Muscle of arm (tissue), 14 donors: ENCODE measurements around the gene OR10R2. TPM values are rescaled to one million over a fixed set of nuclear protein-coding genes. Genes with fewer than 3 reads are reported as not detected.
"Not testable (repeated sequence)": the region's sequence is repeated elsewhere in the genome, so short reads cannot be mapped to it uniquely, and the experiment has no call there.

Experiments
- DNase-seq: peaks from one replicate; pipeline ENCODE4 v3.0.0-alpha.2; 2013
- long read RNA-seq, 11 donors: transcript quantifications; one replicate each; lab custom pipeline, GENCODE V29; 2026
- polyA plus RNA-seq, 12 donors: library from polyadenylated mRNA; unstranded; fragments of 120-200 nt; gene quantifications; one replicate each; pipeline ENCODE4 v1.2.1, GENCODE V29; 2013; ENCODE audit not compliant: insufficient read length in 12 of 12

Gene OR10R2, protein sequence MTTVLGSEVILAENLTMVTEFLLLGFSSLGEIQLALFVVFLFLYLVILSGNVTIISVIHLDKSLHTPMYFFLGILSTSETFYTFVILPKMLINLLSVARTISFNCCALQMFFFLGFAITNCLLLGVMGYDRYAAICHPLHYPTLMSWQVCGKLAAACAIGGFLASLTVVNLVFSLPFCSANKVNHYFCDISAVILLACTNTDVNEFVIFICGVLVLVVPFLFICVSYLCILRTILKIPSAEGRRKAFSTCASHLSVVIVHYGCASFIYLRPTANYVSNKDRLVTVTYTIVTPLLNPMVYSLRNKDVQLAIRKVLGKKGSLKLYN
- polyA plus RNA-seq: not detected
- long read RNA-seq, donor 1: 0 reads
- long read RNA-seq, donor 2, partial matches to known transcripts: 0 of 1 reads
- long read RNA-seq, donor 2, other reads (novel, unspliced or antisense): 0 of 1 reads
- long read RNA-seq, donor 3: 0 reads
- long read RNA-seq, donor 4: 0 reads
- long read RNA-seq, donor 5: 0 reads
- long read RNA-seq, donor 6: 0 reads
- long read RNA-seq, donor 7: 0 reads
- long read RNA-seq, donor 8: 0 reads
- long read RNA-seq, donor 9: 0 reads
- long read RNA-seq, donor 10: 0 reads
- long read RNA-seq, donor 11: 0 reads

DNA sequence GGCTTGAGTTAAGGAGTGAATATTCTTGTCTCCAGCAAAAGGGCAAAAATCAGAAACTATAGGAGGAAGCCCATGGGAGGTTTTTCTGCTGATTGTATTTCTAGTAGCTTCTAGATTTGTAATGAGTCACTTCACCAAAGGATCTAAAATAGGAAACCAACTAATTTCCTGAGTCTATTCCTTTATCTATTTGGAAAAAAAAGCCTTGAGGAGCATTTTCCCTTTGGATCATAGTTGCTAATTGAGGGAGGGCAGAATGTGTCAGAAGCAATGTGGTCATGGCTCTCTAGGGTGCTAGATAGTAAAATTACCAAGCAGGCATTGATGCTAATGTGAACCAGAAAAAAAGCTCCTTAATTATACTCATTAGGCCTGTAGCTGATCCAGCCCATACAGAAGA, at the start of gene OR10R2:
Gene OR10R2 (plus strand): TSS at position 301 of the 400 bp plus-strand sequence. CDS start 106 bp downstream, outside the sequence.
- DNase-seq: no peak

DNA sequence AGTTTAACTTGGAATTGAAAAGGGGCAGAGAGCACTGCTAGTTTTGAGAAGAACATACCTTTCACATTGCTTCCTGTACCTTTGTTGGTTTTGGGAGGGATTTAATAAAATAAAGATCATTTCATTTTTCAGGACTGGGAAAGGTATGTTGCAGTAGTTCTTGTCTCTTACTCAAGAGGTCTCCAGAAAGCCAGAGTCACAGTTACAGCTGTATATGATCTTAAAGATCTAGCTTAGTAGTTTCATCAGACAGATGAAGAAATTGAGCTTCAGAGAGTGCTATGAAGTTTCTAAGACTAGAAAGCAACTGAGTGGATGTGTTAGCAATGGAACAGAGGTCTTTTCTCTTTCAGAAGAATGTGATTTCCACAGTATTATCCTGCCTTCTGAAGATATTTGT, 47.0 kb upstream of the OR10R2 start:
- no peak for DNase-seq

DNA sequence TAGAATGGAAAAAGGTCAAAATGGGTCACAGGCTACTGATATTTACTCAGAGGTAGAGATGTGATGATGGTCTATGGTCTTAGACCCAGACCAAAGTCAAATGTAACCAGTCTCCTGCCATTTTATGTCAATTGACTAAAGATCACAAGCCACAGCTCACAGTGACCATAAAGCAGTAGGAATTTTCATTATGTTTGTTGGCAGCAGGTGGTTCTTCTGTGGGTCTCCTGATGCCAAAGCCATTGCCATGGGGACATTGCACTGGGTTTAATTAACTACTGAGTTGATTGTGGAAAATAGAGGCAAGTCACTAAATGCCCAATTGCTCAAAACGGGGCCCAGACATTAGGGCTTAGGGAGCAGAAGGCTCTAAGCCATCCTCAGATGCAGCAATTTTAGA, 45.9 kb upstream of the OR10R2 start, which contains the start of gene OR10K2:
Gene OR10K2 (minus strand): TSS at position 101 of the 400 bp plus-strand sequence. CDS start 5,371 bp downstream, outside the sequence.
- no peak for DNase-seq

DNA sequence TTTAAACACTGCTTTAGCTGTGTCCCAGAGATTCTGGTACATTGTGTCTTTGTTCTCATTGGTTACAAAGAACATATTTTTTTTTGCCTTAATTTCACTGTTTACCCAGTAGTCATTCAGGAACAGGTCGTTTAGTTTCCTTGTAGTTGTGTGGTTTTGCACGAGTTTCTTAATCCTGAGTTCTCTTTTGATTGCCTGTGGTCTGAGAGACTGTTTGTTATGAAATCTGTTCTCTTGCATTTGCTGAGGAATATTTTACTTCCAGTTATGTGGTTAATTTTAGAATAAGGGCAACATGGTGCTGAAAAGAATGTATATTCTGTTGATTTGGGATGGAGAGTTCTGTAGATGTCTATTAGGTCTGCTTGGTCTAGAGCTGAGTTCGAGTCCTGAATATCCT, 41.9 kb upstream of the OR10R2 start:
- not testable (repeated sequence) for DNase-seq

DNA sequence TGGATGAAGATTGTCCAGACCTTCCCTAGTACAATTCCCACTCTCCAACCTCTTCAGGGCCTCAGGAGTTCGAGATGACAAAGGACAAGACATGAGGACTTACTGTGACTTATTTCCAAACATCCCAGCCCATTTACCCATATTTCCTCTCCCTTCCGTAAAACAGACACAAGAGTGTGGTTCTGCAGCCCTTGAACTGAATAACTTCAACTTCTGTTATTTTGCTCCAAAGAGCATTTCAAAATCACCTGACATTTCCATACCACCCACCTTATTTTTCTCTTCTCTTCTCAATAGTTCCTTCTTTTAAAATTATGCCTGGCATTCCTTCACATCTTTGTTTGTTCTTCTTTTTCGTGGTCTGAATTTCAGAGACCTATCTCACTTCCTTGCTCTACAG, 37.3 kb upstream of the OR10R2 start:
- DNase-seq: no peak

DNA sequence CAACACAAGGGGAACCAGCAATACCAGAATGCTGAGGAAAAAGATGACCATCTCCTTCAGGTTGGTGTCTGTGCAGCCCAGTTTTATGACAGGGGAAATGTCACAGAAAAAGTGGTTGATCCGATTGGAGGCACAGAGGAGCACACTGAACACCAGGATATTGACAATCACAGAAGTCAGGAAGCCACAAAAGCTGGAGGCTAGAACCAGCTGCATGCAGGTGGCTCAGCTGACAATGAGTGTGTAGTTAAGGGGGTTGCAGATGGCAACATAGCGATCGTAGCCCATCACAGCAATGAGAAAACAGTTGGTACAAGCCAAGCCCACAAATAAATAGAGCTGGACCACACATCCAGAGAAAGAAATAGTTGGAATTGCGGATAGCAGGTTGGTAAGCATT, 26.6 kb upstream of the OR10R2 start:
- no peak for DNase-seq

DNA sequence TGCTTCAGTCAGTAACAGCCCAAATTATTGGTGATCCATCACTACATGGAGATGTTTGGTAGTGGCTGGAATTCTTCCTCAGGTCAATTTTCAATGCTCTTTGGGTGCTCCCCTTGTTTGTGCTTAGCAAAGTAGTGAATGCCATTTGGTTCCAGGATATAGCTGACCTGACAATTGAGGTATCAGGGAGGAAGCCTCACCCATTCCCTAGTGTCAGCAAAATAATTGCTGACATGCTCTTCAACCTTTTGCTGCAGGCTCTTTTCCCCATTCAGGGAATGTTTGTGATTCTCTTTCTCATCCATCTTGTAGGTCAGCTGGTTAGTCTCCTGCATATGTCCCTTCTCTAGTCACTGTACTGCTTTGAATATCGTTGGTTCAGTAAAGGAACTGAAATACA, 17.5 kb upstream of the OR10R2 start:
- DNase-seq: no peak

DNA sequence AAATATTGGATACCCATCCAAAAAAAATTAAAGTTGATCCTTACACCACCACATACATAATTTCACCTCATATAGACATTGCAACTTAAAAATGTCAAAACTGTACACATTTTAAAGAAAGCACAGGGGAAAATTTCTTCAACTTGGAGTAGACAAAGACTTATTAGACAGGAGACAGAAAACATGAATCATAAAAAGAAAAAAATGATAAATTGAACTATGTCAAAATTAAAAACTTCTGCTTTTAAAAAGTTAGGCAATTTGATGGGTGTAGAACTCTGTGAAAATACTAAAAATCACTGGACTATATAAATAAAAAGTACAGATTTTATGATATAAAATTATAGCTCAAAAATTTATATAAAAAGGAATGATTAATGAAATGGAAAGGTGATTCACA, 14.8 kb upstream of the OR10R2 start:
- no peak for DNase-seq

DNA sequence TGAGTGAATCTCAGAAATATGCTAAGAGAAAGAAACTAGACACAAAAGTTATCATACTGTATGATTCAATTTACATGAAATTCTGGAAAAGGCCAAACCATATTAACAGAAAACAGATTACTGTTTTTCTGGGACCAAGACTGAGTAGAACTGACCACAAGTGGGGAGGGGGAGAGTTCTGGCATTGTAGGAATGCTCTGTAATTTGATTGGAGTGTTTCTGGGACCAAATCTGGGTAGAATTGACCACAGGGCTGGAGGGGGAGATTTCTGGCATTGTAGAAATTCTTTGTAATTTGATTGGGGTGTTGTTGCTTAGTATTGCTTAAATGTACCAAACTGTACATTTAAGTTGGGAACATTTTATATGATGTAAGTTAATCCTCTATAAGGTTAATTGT, 13.8 kb upstream of the OR10R2 start:
- no peak for DNase-seq

DNA sequence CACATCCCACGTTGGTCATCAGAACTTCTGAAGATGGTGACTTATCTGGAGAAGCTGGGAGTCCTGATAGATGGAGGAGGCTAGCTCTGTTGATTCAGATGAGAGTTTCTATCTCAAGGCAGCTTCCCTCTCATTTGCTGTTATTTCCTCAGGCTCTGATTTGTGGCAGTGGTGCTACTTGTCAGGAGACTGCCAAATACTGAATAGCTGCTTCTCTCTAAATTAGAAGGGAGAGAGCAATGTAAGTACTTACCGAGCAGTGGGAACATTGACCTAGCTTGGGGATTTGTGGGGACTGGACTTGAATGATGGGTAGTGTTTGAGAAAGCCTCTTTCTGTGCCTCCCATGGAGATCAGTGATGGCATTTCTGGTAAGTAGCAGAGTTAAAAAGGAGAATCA, 10.5 kb upstream of the OR10R2 start, which contains the start of gene OR10K1:
Gene OR10K1 (plus strand): TSS at position 301 of the 400 bp plus-strand sequence. CDS start 3,728 bp downstream, outside the sequence.
- no peak for DNase-seq

DNA sequence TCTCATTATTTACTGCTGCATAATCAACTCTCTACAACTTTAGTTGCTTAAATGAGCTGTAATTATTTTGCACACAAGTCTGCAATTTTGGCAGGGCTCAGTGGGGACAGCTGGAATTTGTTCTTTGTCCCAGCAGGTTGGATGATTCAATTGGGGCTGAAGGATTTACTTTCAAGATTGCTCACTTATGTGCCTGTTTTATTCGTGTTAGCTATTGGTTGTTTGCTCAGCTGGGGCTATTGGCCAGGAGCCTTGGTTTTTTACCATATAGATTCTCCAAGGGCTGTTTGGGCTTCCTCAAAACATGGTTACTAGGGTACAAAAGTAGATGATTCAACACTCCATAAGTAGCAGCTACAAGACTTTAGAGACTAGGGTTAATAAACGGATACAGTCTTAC, 13.4 kb downstream of the OR10R2 start:
- no peak for DNase-seq

DNA sequence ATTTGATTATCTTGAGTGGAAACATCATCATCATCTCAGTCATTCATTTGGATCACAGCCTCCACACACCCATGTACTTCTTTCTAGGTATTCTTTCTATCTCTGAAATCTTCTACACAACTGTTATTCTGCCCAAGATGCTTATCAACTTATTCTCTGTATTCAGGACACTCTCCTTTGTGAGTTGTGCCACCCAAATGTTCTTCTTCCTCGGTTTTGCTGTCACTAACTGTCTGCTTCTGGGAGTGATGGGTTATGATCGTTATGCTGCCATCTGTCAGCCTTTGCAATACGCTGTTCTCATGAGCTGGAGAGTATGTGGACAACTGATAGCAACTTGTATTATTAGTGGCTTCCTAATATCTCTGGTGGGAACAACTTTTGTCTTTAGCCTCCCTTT, 19.3 kb downstream of the OR10R2 start:
- DNase-seq: no peak

DNA sequence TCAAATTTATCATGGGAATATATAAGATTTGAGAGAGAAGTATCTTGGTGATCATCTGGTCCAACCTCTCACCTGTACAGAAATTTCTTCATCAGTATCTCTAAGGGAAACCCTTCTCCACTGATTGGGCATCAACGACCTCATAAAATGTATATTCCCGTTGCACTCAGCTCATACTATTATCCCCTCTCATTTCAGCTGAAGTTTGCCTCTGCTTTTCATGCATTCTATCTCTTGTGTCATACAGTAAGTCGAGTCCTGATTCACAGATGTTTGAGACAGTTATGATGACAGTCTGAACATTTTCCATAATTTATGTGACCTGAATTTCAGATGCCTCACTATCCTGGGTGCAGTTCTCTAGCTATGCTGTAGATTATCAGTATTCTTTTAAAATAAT, 21.0 kb downstream of the OR10R2 start:
- DNase-seq: no peak

DNA sequence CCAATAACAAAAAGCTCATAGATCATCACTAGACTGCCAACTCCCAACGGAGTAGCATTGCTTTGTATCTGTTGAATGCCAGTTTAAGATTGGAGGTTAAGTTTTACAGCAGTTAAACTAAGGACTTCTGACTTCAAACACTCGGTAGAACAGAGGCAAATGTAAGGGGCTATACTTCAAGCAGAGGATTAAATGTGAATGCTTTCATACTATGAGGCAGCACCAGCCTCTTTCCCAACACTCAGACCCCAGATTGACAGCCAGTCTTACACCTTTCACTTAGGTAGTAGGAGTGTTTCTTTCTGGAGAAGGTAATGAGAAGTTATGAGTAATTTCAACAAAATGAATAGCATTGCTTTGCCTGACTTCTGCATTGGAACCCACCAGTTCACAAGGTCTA, 22.8 kb downstream of the OR10R2 start:
- no peak for DNase-seq

DNA sequence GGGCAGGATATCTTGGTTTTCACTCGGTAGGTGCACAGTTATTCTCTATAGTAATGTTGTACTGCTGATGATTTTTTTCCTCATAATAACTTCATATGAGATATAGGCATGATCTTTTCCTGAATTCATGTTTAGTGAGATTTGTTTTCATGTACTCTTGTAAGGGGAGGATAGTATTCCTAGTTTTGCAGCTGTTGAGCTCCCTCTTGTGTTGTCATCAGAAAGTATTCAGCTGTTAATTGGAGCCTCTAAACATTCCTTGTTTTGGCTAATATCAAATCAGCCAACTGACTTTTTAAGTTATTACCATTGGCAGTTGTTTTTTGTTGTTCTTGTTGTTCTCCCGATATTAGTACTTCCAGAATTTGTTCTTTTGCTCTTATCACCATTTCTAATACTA, 24.4 kb downstream of the OR10R2 start:
- DNase-seq: no peak

DNA sequence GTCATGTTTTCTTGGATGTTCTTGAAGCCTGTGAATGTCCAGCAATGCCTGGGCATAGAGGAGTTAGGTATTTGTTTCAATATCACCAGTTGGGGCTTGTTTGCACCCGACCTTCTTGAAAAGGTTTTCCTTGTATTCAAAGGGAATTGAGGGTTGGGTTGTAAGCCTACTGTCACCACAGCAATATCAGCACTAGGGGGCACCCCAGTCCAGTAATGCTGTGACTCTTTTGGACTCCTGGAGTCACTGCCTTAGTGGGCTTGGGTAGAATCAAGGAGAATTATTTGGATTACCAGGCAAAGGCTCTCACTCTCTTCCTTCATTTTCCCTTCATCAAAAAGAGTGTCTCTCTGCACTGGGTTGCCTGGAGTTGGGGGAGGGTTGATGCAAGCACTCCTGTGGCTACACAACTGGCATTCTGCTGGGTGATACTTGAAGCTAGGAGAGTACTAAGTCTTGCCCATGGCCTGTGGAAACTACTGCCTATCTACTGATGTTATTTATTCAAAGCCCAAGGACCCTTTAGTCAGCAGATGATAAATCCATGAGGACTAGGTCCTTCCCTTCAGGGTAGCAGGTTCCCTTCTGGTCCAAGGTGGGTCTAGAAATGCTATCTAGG, 34.5 kb downstream of the OR10R2 start:
- no peak for DNase-seq

DNA sequence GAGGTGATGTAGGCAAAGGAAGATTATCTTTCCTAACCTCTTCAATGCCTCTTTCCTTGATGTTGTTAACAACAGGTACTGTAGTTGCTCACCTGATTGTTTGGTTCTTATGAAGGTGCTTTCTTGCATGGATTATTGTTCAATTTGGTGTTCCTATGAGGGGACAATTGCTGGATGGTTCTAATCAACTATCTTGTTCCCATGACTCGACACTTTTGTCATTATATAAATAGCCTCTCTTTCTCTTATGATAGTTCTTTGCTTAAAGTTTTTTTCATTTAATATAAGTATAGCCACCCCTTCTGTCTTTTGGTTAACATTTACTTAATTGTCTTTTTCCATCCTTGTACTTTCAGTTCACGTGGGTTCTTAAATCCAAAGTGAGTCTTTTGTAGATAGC, 35.5 kb downstream of the OR10R2 start:
- DNase-seq: no peak

DNA sequence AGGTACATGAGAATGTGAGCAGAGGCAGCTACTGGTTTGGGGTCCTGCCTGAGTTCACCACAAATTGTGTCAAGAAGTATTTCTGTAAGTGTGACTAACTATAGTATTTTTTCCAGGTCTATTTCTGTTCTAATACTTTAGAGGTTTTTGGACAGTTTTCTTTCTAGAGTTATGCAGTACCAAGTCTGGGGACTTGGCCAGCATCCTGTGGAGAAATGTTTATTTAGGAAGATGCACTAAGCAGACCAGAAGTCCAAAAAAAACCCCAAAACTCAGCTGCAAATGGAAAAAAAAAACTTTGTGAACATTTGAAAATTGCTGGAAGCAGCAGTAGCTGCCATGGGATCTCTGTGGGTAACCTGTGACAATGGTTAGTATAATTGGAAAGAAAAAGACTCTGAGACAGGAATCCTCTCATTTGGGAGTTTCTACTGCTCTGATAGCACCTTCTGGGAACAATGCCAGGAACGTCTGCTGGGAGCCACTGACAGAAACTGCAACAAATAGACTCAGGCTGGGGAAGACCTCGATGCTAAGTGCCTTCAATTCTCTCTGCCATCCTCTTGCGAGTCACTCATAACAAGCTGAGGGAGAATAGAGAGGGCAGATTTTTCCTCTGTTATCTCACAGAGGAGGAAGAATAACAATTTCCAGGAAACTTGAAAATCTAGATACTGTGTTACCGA, 37.6 kb downstream of the OR10R2 start:
- DNase-seq: peak; percentile 39

DNA sequence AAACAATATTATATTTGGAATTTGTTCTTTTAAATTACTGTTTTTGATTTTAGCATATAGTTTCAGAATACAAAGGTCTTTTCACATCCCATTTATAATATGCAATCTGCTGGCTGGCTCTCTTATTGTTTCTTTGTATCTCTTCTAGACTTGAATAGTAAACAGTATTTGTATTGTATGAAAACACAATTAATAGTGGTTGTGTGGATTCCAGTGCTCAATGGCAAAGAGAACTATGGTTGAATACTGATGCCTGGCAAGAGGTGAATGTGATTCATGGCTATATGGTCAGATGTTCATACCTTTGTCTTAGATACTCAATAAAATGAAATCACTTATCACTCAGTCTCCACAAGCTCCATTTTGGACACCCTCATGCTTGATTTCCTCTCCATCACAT, 44.9 kb downstream of the OR10R2 start:
- DNase-seq: no peak

DNA sequence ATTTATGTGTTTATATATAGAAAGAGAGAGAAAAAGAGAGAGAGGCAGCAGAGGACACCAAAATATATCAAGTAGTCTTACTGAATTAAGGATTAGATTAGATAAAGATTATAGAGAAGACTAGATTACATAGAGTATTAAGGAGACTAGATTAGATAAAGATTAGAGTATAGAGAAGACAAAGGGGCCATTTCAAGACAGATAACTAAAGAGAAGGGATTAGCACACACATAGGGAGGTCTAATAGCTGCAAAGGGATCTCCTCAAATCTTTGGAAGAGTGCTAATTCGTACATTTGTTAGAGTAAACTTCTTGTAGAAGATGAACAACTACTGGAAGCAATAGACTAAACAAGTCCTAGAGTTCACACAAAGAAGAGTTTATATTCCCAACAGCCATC, 48.0 kb downstream of the OR10R2 start:
- no peak for DNase-seq

DNA sequence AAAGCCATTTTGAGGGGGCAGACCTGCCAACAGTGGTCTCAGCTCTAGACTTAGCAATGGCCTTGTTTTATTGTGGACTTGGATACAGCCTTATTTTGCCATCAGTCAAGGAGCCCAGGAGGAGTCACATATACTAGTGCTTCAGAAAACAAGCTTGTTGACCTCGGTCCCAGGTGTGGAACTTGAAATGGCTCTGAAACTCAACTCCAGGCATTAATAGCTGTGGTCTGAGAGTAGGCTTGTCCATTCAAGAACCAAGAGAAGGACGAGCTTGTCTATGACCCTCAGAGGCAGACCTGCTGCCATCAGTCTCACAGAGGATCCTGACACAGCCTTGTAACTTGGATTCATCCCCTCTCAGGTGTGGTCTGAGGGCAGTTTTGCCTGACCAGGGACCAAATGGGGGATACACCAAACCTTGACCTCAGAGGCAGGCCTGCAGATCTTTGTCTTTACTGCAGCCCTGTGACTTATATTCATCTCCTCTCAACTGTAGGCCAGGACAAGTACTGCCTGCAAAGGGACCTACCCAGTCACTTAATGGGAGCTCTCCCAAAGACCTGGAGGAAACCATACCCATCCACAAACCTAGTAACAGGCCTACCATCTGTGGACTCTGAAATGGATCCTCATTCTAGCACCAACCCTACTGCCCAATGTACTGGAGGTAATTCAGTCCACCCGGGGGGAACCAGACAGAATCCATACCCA, 49.1 kb downstream of the OR10R2 start:
- DNase-seq: no peak

DNA sequence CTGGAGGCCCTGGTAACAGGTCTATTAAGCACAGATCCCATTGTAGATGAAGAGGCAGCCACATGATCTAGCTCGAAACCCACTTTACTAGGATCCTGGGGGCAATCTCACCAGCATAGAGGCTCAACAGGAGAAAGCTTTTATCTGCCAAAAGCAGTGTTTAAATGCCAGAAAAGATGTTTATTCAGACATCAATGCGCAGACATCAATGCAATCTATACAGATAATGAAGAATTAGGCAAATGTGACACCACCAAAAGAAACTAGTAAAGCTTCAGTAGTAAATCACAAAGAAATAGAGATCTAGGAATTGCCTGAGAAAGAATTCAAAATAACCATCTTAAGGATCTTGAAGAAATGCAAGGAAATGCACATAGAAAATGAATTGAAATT, 49.6 kb downstream of the OR10R2 start:
- no peak for DNase-seq
